Adrenal gland (tissue), 12 donors: ENCODE data around the gene PIK3AP1. TPM values are rescaled to one million over a fixed set of nuclear protein-coding genes. Genes with fewer than 3 reads are reported as not detected.

Source experiments
- DNase-seq, 7 donors: peaks; one replicate each; pipeline ENCODE4 v3.0.0-alpha.2; 2019 to 2020
- H3K27ac ChIP-seq, 5 donors: fragments of 200-600 bp; sonication (generic) in 4 of 5; 1 replicate in 3 of 5; 2 replicates in 2 of 5; pipeline versions ENCODE4 v1.5.1 to v1.8.0; 2016 to 2020; ENCODE audit warnings: mild to moderate bottlenecking in 1 of 5
- H3K27me3 ChIP-seq: fragments of 200-600 bp; 2 replicates; pipeline ENCODE4 v1.8.0; 2021
- H3K36me3 ChIP-seq, 2 donors: fragments of 200-600 bp; replicated peaks in 1 of 2; 1 replicate in 1 of 2; 2 replicates in 1 of 2; pipeline versions ENCODE4 v1.5.1 to v1.8.0; 2018 to 2022
- H3K4me1 ChIP-seq, 2 donors: fragments of 200-600 bp; replicated peaks in 1 of 2; 1 replicate in 1 of 2; 2 replicates in 1 of 2; pipeline versions ENCODE4 v1.5.1 to v1.8.0; 2018 to 2021
- H3K4me3 ChIP-seq, 4 donors: fragments of 200-600 bp; sonication (generic) in 3 of 4; one replicate each; pipeline ENCODE4 v1.5.1; 2016 to 2018
- H3K9me3 ChIP-seq, 3 donors: fragments of 200-600 bp; sonication (generic) in 1 of 3; replicated peaks in 1 of 3; 1 replicate in 2 of 3; 2 replicates in 1 of 3; pipeline versions ENCODE4 v1.5.1 to v1.8.0; 2016 to 2021
- POLR2A ChIP-seq, 2 donors: fragments of 450-650 bp; IDR thresholded peaks; one replicate each; pipeline ENCODE4 v1.6.1; 2017; ENCODE audit warnings: antibody characterized with exemption in 2 of 2, mild to moderate bottlenecking in 2 of 2, moderate library complexity in 1 of 2
- WGBS, 4 donors: extraction: QIAGEN DNeasy Blood & Tissue Kit in 2 of 4; methylation state at CpG; one replicate each; pipeline versions ENCODE4 v1.1.5 to v1.1.7; 2013 to 2017; 5-methylcytosine and 5-hydroxymethylcytosine counted together
- intact Hi-C, 2 donors: fragments of 100-400 bp; cut with DNase I; formaldehyde crosslinking; loops; one replicate each; pipeline versions ENCODE4 v1.14.1 to v1.15.0; 2022 to 2023
- polyA plus RNA-seq, 3 donors: library from polyadenylated mRNA; stranded (reverse); fragments of 200-250 nt in 2 of 3; fragments of 350-450 nt in 1 of 3; fragmentation: Illumina TruSeq in 1 of 3; extraction: RNeasy Lipid Tissue Mini Kit (QIAGEN cat#74804) in 1 of 3; gene quantifications; one replicate each; pipeline ENCODE4 v1.2.3, GENCODE V29; 2013 to 2014
- total RNA-seq, 9 donors: library from RNA; depleted of rRNA in 4 of 9; stranded (reverse); fragments of >200 nt in 4 of 9; fragments of 120-200 nt in 1 of 9; fragmentation: NEBNext Ultra II Directional in 1 of 9; extraction: Animal tissue kit (Norgen Biotek cat#: 25700) in 1 of 9; gene quantifications; one replicate each; pipeline versions ENCODE4 v1.1.0 to v1.2.4, GENCODE V29; 2013 to 2023
- TF ChIP-seq, protein P1 (sequence below), 6 experiments: fragments of 450-650 bp in 4 of 6; fragments of 200-600 bp in 2 of 6; sonication (generic) in 1 of 6; IDR thresholded peaks; 1 replicate in 5 of 6; 2 replicates in 1 of 6; pipeline versions ENCODE4 v1.5.1 to v1.8.0; 2016 to 2021; ENCODE audit warnings: antibody characterized with exemption in 6 of 6, mild to moderate bottlenecking in 2 of 6, moderate library complexity in 1 of 6
- donor health status: healthy with polysubstance abuse.
- donor health status: Bipolar disorder and iron deficiency.
- donor health status: DM: yes; HTN: yes; CAD: no.
- donor health status: DM: no; HTN: no; CAD: no.
- donor health status: DM: no; HTN: no; CAD: no.
- donor health status: DM: yes; HTN: yes; CAD: no.

PIK3AP1 gene
- total and polyA plus RNA-seq, 12 donors = 2.0 to 38.5 (median 10.4) TPM

DNA sequence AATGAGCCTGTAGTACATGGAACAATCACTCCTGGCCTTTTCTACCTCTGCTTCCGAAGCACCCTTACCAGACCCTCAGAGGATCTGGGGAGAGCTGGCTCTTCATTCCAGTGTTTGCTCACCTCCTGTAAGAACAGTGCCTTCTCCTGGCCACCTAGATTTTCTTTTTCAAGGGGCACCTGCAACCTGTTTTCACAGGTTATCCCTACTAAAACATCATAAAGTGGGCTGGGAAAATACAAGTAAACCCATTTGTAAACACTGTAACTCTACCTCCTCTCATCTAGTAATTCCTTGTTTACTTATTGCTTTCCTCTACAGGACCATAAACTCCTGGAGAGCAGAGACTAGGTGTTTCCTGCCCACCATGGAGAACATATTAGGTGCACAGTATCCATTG lies 1.1 kb downstream of the PIK3AP1 start:
- WGBS, 4 donors = 81 to 95% (median 88%) methylated on average over 1 of the region's 1 CpG
- H3K27ac ChIP-seq = peak overlapping the region in 2 of 5 donors; percentile 38 to 55
- no peaks in the 10 kb centered on the region for H3K27me3 ChIP-seq
- intact Hi-C loops = no loop called here
- TF ChIP-seq, protein P1, sequence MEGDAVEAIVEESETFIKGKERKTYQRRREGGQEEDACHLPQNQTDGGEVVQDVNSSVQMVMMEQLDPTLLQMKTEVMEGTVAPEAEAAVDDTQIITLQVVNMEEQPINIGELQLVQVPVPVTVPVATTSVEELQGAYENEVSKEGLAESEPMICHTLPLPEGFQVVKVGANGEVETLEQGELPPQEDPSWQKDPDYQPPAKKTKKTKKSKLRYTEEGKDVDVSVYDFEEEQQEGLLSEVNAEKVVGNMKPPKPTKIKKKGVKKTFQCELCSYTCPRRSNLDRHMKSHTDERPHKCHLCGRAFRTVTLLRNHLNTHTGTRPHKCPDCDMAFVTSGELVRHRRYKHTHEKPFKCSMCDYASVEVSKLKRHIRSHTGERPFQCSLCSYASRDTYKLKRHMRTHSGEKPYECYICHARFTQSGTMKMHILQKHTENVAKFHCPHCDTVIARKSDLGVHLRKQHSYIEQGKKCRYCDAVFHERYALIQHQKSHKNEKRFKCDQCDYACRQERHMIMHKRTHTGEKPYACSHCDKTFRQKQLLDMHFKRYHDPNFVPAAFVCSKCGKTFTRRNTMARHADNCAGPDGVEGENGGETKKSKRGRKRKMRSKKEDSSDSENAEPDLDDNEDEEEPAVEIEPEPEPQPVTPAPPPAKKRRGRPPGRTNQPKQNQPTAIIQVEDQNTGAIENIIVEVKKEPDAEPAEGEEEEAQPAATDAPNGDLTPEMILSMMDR (IDR thresholded peaks at IDR 0.05) = no peak
- no peak for TF ChIP-seq POLR2A (IDR thresholded peaks at IDR 0.05)
- H3K9me3 ChIP-seq = no peaks in the 10 kb centered on the region
- no peak for DNase-seq
- peaks cover 8 to 17% of the 10 kb centered on the region in 2 donors for H3K4me1 ChIP-seq
- H3K36me3 ChIP-seq = no peaks in the 10 kb centered on the region
- peak overlapping the region in 1 of 4 donors; percentile 80 for H3K4me3 ChIP-seq

DNA sequence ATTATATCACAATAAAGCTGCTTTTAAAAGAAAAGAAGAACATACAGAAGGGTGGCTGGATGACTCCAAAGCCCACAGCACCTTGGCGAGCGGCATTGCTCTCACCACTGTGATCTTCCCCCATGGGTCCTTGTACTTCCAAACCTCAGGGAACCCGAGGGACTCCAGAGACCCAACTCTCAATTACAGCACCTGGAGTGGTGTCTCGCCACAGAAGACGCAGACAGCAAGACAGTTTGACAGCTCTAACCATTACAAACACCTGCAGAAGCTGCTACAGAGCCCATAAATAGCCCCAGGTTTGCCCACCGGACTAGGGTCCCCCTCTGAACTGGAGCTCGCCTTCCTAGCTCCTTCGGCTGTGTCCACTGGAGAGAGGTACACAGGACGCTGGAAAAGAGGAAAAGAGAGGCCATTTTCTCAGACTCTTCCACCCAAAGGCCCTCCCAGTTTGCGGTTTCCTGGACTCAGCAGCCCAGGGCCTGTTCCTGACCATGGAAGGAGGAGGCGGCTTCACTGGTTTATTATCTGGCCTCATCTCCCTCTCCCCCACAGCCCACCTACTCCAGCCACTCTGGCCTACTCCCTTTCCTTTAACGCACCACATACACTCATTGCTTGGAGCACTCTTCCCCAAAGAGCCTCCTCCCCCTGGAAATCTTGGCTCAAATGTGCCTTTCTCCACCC lies 1.9 kb downstream of the PIK3AP1 start:
- Histone ChIP-seq H3K27me3 (no peaks in the 10 kb centered on the region), H3K27ac (peak overlapping the region in 2 of 5 donors; percentile 38 to 55), H3K9me3 (no peaks in the 10 kb centered on the region), H3K36me3 (no peaks in the 10 kb centered on the region), H3K4me1 (peaks cover 8 to 17% of the 10 kb centered on the region in 2 donors), H3K4me3 (peak overlapping the region in 1 of 4 donors; percentile 80)
- no peak for TF ChIP-seq POLR2A (IDR thresholded peaks at IDR 0.05)
- TF ChIP-seq, protein P1 (IDR thresholded peaks at IDR 0.05) = no peak
- DNase-seq = no peak
- WGBS, 4 donors = 83 to 86% (median 84%) methylated on average over 9 to 12 of the region's 12 CpGs
- intact Hi-C loops = no loop called here

DNA sequence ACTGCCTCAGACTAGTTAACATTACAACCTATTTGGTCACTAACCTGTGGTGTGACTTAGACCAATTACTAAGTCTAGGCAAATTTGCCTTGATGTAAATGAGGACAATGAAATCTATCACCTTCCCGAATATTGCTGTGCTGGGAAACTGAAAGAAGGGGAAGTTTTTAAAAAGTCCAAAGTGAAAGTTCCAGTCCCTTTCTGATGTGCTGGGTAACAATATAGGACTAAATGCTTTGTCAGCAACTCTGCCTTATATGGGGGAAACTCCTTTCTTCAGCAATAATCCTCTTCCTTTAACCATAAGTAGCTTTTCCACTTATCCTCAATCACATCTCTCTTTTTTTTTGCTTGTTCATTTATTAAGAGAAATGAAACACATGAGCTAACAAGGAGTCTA lies 3.9 kb downstream of the PIK3AP1 start:
- intact Hi-C loops = no loop called here
- Histone ChIP-seq H3K9me3 (no peaks in the 10 kb centered on the region), H3K27me3 (no peaks in the 10 kb centered on the region), H3K27ac (peak overlapping the region in 2 of 5 donors; percentile 44 to 74), H3K4me1 (peaks cover 8 to 17% of the 10 kb centered on the region in 2 donors), H3K36me3 (no peaks in the 10 kb centered on the region), H3K4me3 (no peak overlapping the region)
- DNase-seq = no peak
- 61 to 87% (median 81%) methylated on average over 1 of the region's 1 CpG for WGBS, 4 donors
- TF ChIP-seq, protein P1 (IDR thresholded peaks at IDR 0.05) = no peak
- TF ChIP-seq POLR2A (IDR thresholded peaks at IDR 0.05) = no peak

DNA sequence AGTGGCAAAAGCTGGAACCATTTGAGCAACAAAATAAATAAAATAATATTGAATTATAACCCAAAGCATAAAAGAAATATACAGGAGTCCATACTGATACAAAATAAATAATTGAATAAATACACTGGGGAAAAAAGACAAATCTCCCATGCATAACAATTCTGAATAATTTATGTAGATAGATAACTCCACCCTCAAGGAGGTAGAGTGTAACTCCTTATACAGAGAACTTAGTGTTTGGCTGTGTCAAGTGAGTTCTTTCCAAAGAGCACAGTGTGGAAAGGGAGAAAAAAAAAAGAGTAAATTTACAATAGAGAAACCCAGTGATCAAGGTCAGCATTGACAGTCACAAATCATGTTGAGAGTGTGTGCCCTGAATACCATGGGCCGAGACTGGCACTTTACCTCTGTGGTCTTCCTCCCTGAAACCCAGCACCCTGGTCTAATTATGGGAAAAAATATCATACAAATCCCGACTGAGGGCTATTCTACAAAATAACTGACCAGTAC lies 5.5 kb downstream of the PIK3AP1 start:
- intact Hi-C loops = no loop called here
- Histone ChIP-seq H3K27me3 (no peaks in the 10 kb centered on the region), H3K27ac (no peak overlapping the region)

More for the DNA sequence above, 5.5 kb downstream of the PIK3AP1 start:
- Histone ChIP-seq H3K4me1 (peaks cover 0 to 9% of the 10 kb centered on the region in 2 donors), H3K36me3 (no peaks in the 10 kb centered on the region), H3K4me3 (no peak overlapping the region), H3K9me3 (no peaks in the 10 kb centered on the region)
- DNase-seq = no peak
- TF ChIP-seq, protein P1 (IDR thresholded peaks at IDR 0.05) = no peak
- no peak for TF ChIP-seq POLR2A (IDR thresholded peaks at IDR 0.05)
- WGBS, 4 donors = 46 to 63% (median 58%) methylated on average over 2 of the region's 2 CpGs
